A549 (cell line): ENCODE measurements around the gene IPP. TPM values are rescaled to one million over a fixed set of nuclear protein-coding genes. Genes with fewer than 3 reads are reported as not detected.
"Not testable (repeated sequence)": the region's sequence is repeated elsewhere in the genome, so short reads cannot be mapped to it uniquely, and the experiment has no call there.

Source experiments
- ATAC-seq, 2 experiments: fragments of 200-7000 bp in 1 of 2; fragments of >200 bp in 1 of 2; cut with Nextera tagmentation in 1 of 2; cut with Tn5 transposase in 1 of 2; 3 replicates each; pipeline versions ENCODE4 v1.8.0 to v1.9.1; 2018 to 2020; ENCODE audit warnings: mild to moderate bottlenecking in 1 of 2, moderate library complexity in 1 of 2
- CTCF ChIA-PET: fragments of 300-600 bp; sonication (Branson Sonifier 250); formaldehyde crosslinking; extraction: SDS; loops from one replicate; lab custom pipeline; 2021; ENCODE audit warnings: antibody characterized with exemption, inconsistent platforms; lab: Yijun Ruan, JAX
- POLR2A ChIA-PET: fragments of 350-600 bp; formaldehyde crosslinking; extraction: SDS; loops from one replicate; lab custom pipeline; 2021; ENCODE audit warnings: antibody characterized with exemption, inconsistent platforms; lab: Yijun Ruan, JAX
- DNase-seq, 2 experiments: peaks; one replicate each; pipeline versions ENCODE4 v3.0.0 to v3.0.0-alpha.2; 2011 to 2016; ENCODE audit warnings: low read depth in 1 of 2, low spot score in 1 of 2
- FAIRE-seq: peaks from 2 replicates; lab custom pipeline; 2011; peaks lifted over from hg19 to GRCh38; lab: Jason Lieb, UNC
- H3K27ac ChIP-seq, 2 experiments: fragments of >200 bp; sonication (Bioruptor Twin); formaldehyde crosslinking; 3 replicates each; pipeline ENCODE4 v1.5.1; 2016 to 2017
- H3K4me1 ChIP-seq: fragments of >200 bp; sonication (Bioruptor Twin); formaldehyde crosslinking; 3 replicates; pipeline ENCODE4 v1.6.1; 2016
- H3K4me2 ChIP-seq: fragments of >200 bp; sonication (Bioruptor Twin); formaldehyde crosslinking; 3 replicates; pipeline ENCODE4 v1.6.1; 2016
- H3K4me3 ChIP-seq: fragments of >200 bp; sonication (Bioruptor Twin); formaldehyde crosslinking; 3 replicates; pipeline ENCODE4 v1.5.1; 2016
- H3K9me3 ChIP-seq: fragments of >200 bp; sonication (Bioruptor Twin); formaldehyde crosslinking; 3 replicates; pipeline ENCODE4 v1.6.1; 2016
- CBX2 ChIP-seq: fragments of 200-600 bp; sonication (generic); IDR thresholded peaks from 2 replicates; pipeline ENCODE4 v1.6.1; 2016; ENCODE audit warnings: low read depth, mild to moderate bottlenecking, borderline replicate concordance
- CBX8 ChIP-seq: fragments of 200-600 bp; sonication (generic); IDR thresholded peaks from 2 replicates; pipeline ENCODE4 v1.6.1; 2016
- EHF ChIP-seq: fragments of 250-450 bp; sonication (Bioruptor Pico); IDR thresholded peaks from 2 replicates; pipeline ENCODE4 v1.5.0; 2020; ENCODE audit warnings: mild to moderate bottlenecking
- EHMT2 ChIP-seq: fragments of 200-600 bp; sonication (generic); IDR thresholded peaks from 2 replicates; pipeline ENCODE4 v1.6.1; 2016; ENCODE audit warnings: antibody characterized with exemption, low read depth, mild to moderate bottlenecking, moderate library complexity
- FOXS1 ChIP-seq: fragments of 250-450 bp; sonication (Bioruptor Pico); IDR thresholded peaks from 2 replicates; pipeline ENCODE4 v1.5.0; 2020; ENCODE audit warnings: mild to moderate bottlenecking, moderate library complexity
- GATA3 ChIP-seq: IDR thresholded peaks from 2 replicates; pipeline ENCODE4 v1.6.1; 2012; ENCODE audit warnings: borderline replicate concordance
- HEYL ChIP-seq: fragments of 250-450 bp; sonication (Bioruptor Pico); IDR thresholded peaks from 2 replicates; pipeline ENCODE4 v1.8.0; 2021; ENCODE audit warnings: mild to moderate bottlenecking, moderate library complexity
- HOXB13 ChIP-seq: fragments of 250-450 bp; sonication (Bioruptor Pico); IDR thresholded peaks from 2 replicates; pipeline ENCODE4 v1.5.0; 2020; ENCODE audit warnings: low read depth, mild to moderate bottlenecking, moderate library complexity
- JUN ChIP-seq, 2 experiments: fragments of >200 bp; sonication (Bioruptor Twin); formaldehyde crosslinking; IDR thresholded peaks; 2 replicates in 1 of 2; 3 replicates in 1 of 2; pipeline ENCODE4 v1.6.1; 2016 to 2017
- KDM5A ChIP-seq: fragments of 200-600 bp; sonication (generic); IDR thresholded peaks from 2 replicates; pipeline ENCODE4 v1.6.1; 2016; ENCODE audit warnings: antibody characterized with exemption, mild to moderate bottlenecking
- MAFK ChIP-seq: fragments of 450-650 bp; IDR thresholded peaks from 2 replicates; pipeline ENCODE4 v1.6.1; 2014; ENCODE audit not compliant: partially characterized antibody
- NPAS2 ChIP-seq: fragments of 250-450 bp; sonication (Bioruptor Pico); IDR thresholded peaks from 2 replicates; pipeline ENCODE4 v1.8.0; 2022; ENCODE audit warnings: mild to moderate bottlenecking, moderate library complexity, borderline replicate concordance
- RFX5 ChIP-seq: fragments of 450-650 bp; IDR thresholded peaks from 2 replicates; pipeline ENCODE4 v1.7.1; 2014; ENCODE audit warnings: antibody characterized with exemption, mild to moderate bottlenecking, moderate library complexity
- SMC3 ChIP-seq: fragments of >200 bp; sonication (Bioruptor Twin); formaldehyde crosslinking; IDR thresholded peaks from 3 replicates; pipeline ENCODE4 v1.6.1; 2018; ENCODE audit warnings: inconsistent platforms
- TFCP2L1 ChIP-seq: fragments of 250-450 bp; sonication (Bioruptor Pico); IDR thresholded peaks from 2 replicates; pipeline ENCODE4 v1.5.0; 2021; ENCODE audit warnings: mild to moderate bottlenecking
- ZC3H11A ChIP-seq: fragments of 450-650 bp; IDR thresholded peaks from 2 replicates; pipeline ENCODE4 v1.6.1; 2014; ENCODE audit warnings: antibody characterized with exemption, mild to moderate bottlenecking
- ZFP36 ChIP-seq: fragments of 450-650 bp; IDR thresholded peaks from 2 replicates; pipeline ENCODE4 v1.6.1; 2014; ENCODE audit warnings: borderline replicate concordance; ENCODE audit not compliant: partially characterized antibody
- ZSCAN20 ChIP-seq: fragments of 250-450 bp; sonication (Bioruptor Pico); IDR thresholded peaks from 2 replicates; pipeline ENCODE4 v1.8.0; 2022; ENCODE audit warnings: mild to moderate bottlenecking, moderate library complexity
- WGBS: methylation state at CpG from one replicate; pipeline ENCODE4 v1.1.6; 2017; ENCODE audit errors: missing lambda C conversion rate; 5-methylcytosine and 5-hydroxymethylcytosine counted together
- polyA plus RNA-seq, 4 experiments: library from polyadenylated mRNA; depleted of rRNA in 3 of 4; stranded (reverse); fragments of >200 nt; fragmentation: RNase III in 1 of 4; extraction: RNeasy Plus Mini Kit Qiagen cat#74134 plus additional on column Dnase treatment in 1 of 4; gene quantifications; 2 replicates in 3 of 4; 3 replicates in 1 of 4; pipeline ENCODE4 v1.2.3, GENCODE V29; 2011 to 2017
- TF ChIP-seq, protein P1 (sequence below): fragments of 250-450 bp; sonication (Bioruptor Pico); IDR thresholded peaks from 2 replicates; pipeline ENCODE4 v1.5.0; 2021; ENCODE audit warnings: mild to moderate bottlenecking, moderate library complexity, borderline replicate concordance
- TF ChIP-seq, protein P2 (sequence below): IDR thresholded peaks from 2 replicates; pipeline ENCODE4 v1.6.1; 2012; ENCODE audit warnings: low read depth, borderline replicate concordance
- TF ChIP-seq, protein P3 (sequence below): fragments of 150-350 bp; IDR thresholded peaks from 2 replicates; pipeline ENCODE4 v1.6.1; 2014; ENCODE audit warnings: low read depth, mild to moderate bottlenecking, low read length
- TF ChIP-seq, protein P4 (sequence below): fragments of >200 bp; sonication (Bioruptor Twin); formaldehyde crosslinking; IDR thresholded peaks from 3 replicates; pipeline ENCODE4 v1.5.1; 2016

The IPP gene
- polyA plus RNA-seq, 2 of the 4 experiments (the other 2 are of a cell fraction) = 7.6 to 11.9 TPM

DNA sequence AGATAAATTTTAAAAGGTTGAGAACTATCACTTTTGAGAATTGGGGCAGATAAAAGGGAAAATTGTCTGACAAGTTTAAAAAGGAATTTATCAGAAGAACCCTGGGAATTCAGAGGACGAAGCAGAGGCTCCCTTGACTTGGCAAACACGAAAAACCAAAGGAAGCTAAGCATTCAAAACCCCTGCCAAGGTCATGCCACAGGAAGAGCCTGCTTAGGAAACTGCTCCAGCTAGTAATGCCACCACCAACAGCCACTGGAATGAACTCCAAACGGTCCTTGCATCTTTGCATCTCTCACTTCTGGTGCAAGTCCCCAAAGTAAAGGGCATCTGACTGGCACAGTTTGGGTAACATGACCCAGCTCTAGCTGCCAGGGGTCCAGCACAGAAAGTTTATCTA lies 71.3 kb downstream of the IPP start (continued):
- TF ChIP-seq, protein P1, sequence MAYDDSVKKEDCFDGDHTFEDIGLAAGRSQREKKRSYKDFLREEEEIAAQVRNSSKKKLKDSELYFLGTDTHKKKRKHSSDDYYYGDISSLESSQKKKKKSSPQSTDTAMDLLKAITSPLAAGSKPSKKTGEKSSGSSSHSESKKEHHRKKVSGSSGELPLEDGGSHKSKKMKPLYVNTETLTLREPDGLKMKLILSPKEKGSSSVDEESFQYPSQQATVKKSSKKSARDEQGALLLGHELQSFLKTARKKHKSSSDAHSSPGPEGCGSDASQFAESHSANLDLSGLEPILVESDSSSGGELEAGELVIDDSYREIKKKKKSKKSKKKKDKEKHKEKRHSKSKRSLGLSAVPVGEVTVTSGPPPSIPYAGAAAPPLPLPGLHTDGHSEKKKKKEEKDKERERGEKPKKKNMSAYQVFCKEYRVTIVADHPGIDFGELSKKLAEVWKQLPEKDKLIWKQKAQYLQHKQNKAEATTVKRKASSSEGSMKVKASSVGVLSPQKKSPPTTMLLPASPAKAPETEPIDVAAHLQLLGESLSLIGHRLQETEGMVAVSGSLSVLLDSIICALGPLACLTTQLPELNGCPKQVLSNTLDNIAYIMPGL (CRISPR knock-in tag) = no peak

DNA sequence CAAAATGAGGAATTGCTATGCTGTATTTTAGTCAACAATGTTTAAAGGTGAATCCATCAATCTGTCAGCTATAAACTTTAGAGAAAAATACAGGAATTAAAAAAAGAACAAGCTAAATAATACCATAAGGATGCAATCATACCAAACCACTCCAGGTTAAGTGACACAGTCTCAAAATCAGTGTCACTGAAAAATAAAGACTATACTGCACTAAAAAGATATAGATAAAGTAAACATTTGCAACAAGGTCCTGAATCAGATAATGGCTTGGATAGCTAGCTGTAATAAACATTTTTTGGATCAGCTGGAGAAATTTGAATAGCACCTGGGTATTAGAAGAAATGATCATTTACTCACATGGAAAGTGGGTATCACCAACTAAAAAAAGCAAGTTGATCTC lies 72.0 kb downstream of the IPP start:
- no peak overlapping the region for H3K27ac ChIP-seq
- ATAC-seq (no peak), DNase-seq (no peak), FAIRE-seq (no peak)
- ChIA-PET CTCF (no interaction called here), POLR2A (interaction anchor here (1.0 kb wide), 1 partner anchor 8 kb away, joined by 3 read pairs; the partner anchor contains the start of gene GPBP1L1)
- no peaks in the 10 kb centered on the region for H3K9me3 ChIP-seq
- TF ChIP-seq ZFP36 (no peak), HOXB13 (no peak), TFCP2L1 (no peak), ZSCAN20 (CRISPR knock-in tag) (no peak), HEYL (no peak), EHMT2 (no peak), CBX8 (no peak), ZC3H11A (no peak), EHF (CRISPR knock-in tag) (no peak), NPAS2 (no peak), SMC3 (no peak), JUN (IDR thresholded peaks at IDR 0.05) (no peak), CBX2 (no peak), RFX5 (no peak), MAFK (no peak), FOXS1 (no peak), KDM5A (no peak), GATA3 (no peak)
- TF ChIP-seq, protein P2, sequence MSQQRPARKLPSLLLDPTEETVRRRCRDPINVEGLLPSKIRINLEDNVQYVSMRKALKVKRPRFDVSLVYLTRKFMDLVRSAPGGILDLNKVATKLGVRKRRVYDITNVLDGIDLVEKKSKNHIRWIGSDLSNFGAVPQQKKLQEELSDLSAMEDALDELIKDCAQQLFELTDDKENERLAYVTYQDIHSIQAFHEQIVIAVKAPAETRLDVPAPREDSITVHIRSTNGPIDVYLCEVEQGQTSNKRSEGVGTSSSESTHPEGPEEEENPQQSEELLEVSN = no peak
- TF ChIP-seq, protein P3, sequence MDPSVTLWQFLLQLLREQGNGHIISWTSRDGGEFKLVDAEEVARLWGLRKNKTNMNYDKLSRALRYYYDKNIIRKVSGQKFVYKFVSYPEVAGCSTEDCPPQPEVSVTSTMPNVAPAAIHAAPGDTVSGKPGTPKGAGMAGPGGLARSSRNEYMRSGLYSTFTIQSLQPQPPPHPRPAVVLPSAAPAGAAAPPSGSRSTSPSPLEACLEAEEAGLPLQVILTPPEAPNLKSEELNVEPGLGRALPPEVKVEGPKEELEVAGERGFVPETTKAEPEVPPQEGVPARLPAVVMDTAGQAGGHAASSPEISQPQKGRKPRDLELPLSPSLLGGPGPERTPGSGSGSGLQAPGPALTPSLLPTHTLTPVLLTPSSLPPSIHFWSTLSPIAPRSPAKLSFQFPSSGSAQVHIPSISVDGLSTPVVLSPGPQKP = no peak
- peaks cover 62% of the 10 kb centered on the region for H3K4me1 ChIP-seq
- H3K4me3 ChIP-seq = no peak overlapping the region
- no peak overlapping the region for H3K4me2 ChIP-seq

DNA sequence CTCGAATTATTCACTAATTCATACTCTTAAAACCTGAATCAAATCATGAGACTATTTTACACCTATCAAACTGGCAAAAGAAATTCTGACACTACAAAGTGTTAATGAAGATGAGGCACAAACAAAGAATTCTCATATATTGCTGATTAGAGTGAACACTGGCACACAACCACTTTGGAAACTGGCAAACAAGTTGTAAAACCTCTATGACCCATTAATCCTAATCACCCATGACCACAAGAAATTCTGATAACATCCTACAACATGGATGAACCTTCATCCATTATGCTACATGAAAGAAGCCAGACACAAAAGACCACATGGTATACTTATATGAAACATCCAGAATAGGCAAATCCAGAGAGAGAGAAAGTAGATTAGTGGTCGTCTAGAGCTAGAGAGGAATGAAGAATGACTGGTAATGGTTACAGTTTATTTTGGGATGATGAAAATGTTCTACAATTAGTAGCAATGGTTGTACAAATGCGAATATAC lies 72.7 kb downstream of the IPP start:
- WGBS = 72% methylated on average over 3 of the region's 3 CpGs
- TF ChIP-seq, protein P4, sequence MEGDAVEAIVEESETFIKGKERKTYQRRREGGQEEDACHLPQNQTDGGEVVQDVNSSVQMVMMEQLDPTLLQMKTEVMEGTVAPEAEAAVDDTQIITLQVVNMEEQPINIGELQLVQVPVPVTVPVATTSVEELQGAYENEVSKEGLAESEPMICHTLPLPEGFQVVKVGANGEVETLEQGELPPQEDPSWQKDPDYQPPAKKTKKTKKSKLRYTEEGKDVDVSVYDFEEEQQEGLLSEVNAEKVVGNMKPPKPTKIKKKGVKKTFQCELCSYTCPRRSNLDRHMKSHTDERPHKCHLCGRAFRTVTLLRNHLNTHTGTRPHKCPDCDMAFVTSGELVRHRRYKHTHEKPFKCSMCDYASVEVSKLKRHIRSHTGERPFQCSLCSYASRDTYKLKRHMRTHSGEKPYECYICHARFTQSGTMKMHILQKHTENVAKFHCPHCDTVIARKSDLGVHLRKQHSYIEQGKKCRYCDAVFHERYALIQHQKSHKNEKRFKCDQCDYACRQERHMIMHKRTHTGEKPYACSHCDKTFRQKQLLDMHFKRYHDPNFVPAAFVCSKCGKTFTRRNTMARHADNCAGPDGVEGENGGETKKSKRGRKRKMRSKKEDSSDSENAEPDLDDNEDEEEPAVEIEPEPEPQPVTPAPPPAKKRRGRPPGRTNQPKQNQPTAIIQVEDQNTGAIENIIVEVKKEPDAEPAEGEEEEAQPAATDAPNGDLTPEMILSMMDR = no peak
- H3K4me1 ChIP-seq = peaks cover 62% of the 10 kb centered on the region

DNA sequence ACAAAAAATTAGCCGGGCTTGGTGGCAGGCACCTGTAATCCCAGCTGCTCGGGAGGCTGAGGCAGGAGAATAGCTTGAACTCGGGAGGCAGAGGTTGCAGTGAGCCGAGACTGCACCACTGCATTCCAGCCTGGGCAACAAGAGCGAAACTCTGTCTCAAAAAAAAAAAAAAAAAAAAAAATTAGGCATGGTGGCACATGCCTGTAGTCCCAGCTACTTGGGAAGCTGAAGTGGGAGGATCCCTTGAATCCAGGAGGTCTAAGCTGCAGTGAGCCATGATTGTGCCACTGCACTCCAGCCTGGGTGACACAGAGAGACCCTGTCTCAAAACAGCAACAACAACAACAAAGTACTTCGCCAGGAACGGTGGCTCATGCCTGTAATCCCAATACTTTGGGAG lies 73.9 kb downstream of the IPP start:
- CTCF ChIA-PET = interaction anchor here (0.7 kb wide), 1 partner anchor 101 kb away, joined by 3 read pairs; no protein-coding TSS in a partner anchor
- 86% methylated on average over 7 of the region's 7 CpGs for WGBS
- POLR2A ChIA-PET = interaction anchor here (0.7 kb wide), 1 partner anchor 122 kb away, joined by 4 read pairs; no protein-coding TSS in a partner anchor

More for the DNA sequence above, 72.7 kb downstream of the IPP start:
- ATAC-seq (no peak), FAIRE-seq (no peak), DNase-seq (no peak)
- Histone ChIP-seq H3K4me3 (no peak overlapping the region), H3K27ac (no peak overlapping the region), H3K4me2 (no peak overlapping the region), H3K9me3 (no peaks in the 10 kb centered on the region)
- ChIA-PET POLR2A (interaction anchor here (1.0 kb wide), 1 partner anchor 8 kb away, joined by 3 read pairs; the partner anchor contains the start of gene GPBP1L1), CTCF (no interaction called here)

More for the DNA sequence above, 73.9 kb downstream of the IPP start:
- not testable (repeated sequence) for H3K4me2 ChIP-seq, H3K27ac ChIP-seq, FAIRE-seq, H3K4me3 ChIP-seq, H3K9me3 ChIP-seq, DNase-seq, ATAC-seq
- H3K4me1 ChIP-seq = peaks cover 51% of the 10 kb centered on the region
